OCI-LY7 (cell line): ENCODE data around the gene COX4I1. TPM values are rescaled to one million over a fixed set of nuclear protein-coding genes. Genes with fewer than 3 reads are reported as not detected.
"Not testable (repeated sequence)": the region's sequence is repeated elsewhere in the genome, so short reads cannot be mapped to it uniquely, and the experiment has no call there.

Experiments
- BruUV-seq: library from RNA; stranded (reverse); fragments of 400-500 nt; replicated peaks from 2 replicates; lab custom pipeline; 2021; lab: Mats Ljungman, UMichigan
- CTCF ChIA-PET: fragments of 300-600 bp; sonication (Branson Sonifier 250); formaldehyde crosslinking; loops from one replicate; lab custom pipeline; 2022; ENCODE audit warnings: antibody characterized with exemption; ENCODE audit not compliant: unreplicated experiment; lab: Charles Lee
- POLR2A ChIA-PET: fragments of 300-600 bp; sonication (Branson Sonifier 250); formaldehyde crosslinking; loops from one replicate; lab custom pipeline; 2022; ENCODE audit warnings: antibody characterized with exemption; lab: Charles Lee
- DNase-seq: peaks from one replicate; pipeline ENCODE4 v3.0.0-alpha.2; 2015; ENCODE audit warnings: low spot score
- H2AFZ ChIP-seq: fragments of 200-600 bp; sonication (generic), shearing (Covaris generic); 2 replicates; pipeline ENCODE4 v1.6.1; 2014; ENCODE audit warnings: mild to moderate bottlenecking, antibody characterized with exemption, low read length, moderate library complexity
- H3K27ac ChIP-seq: fragments of 200-600 bp; sonication (generic); 2 replicates; pipeline ENCODE4 v1.5.1; 2014; ENCODE audit warnings: mixed run types, low read depth, mild to moderate bottlenecking, moderate library complexity, low read length, inconsistent platforms; ENCODE audit not compliant: poor library complexity, severe bottlenecking
- H3K36me3 ChIP-seq: fragments of 200-600 bp; sonication (generic); 2 replicates; pipeline ENCODE4 v1.6.1; 2014; ENCODE audit warnings: mild to moderate bottlenecking, antibody characterized with exemption, low read length, moderate library complexity, mixed read lengths; ENCODE audit not compliant: insufficient read depth
- H3K4me1 ChIP-seq: fragments of 200-600 bp; sonication (generic); 2 replicates; pipeline ENCODE4 v1.5.1; 2014; ENCODE audit warnings: mild to moderate bottlenecking, low read length; ENCODE audit not compliant: insufficient read depth, poor library complexity, severe bottlenecking
- H3K4me2 ChIP-seq: fragments of 200-600 bp; sonication (generic); 2 replicates; pipeline ENCODE4 v1.6.1; 2014; ENCODE audit warnings: mild to moderate bottlenecking, low read length
- H3K4me3 ChIP-seq: fragments of 200-600 bp; sonication (generic); 2 replicates; pipeline ENCODE4 v1.5.1; 2014; ENCODE audit warnings: mild to moderate bottlenecking, low read depth, low read length; ENCODE audit not compliant: poor library complexity, severe bottlenecking
- H3K79me2 ChIP-seq: fragments of 200-600 bp; sonication (generic); 2 replicates; pipeline ENCODE4 v1.6.1; 2016; ENCODE audit warnings: low read depth, mild to moderate bottlenecking, low read length, moderate library complexity, mixed read lengths; ENCODE audit not compliant: insufficient read depth
- H3K9me2 ChIP-seq: fragments of 200-600 bp; sonication (generic); 2 replicates; pipeline ENCODE4 v1.6.1; 2016; ENCODE audit warnings: mild to moderate bottlenecking, low read length, mixed read lengths; ENCODE audit not compliant: insufficient read depth
- H3K9me3 ChIP-seq: fragments of 200-600 bp; sonication (generic); 2 replicates; pipeline ENCODE4 v1.6.1; 2014; ENCODE audit warnings: mild to moderate bottlenecking, mixed run types, low read length, mixed read lengths
- H4K20me1 ChIP-seq: fragments of 200-600 bp; sonication (generic); 2 replicates; pipeline ENCODE4 v1.6.1; 2014; ENCODE audit warnings: mild to moderate bottlenecking, antibody characterized with exemption, low read length, moderate library complexity, mixed read lengths; ENCODE audit not compliant: insufficient read depth
- CTCF ChIP-seq: fragments of 200-600 bp; sonication (generic); conservative IDR thresholded peaks from 2 replicates; pipeline ENCODE4 v1.5.1; 2014; ENCODE audit warnings: mild to moderate bottlenecking, antibody characterized with exemption, low read length, moderate library complexity, mixed read lengths
- EZH2phosphoT487 ChIP-seq: fragments of 200-600 bp; sonication (generic); IDR thresholded peaks from 2 replicates; pipeline ENCODE4 v1.6.1; 2018; ENCODE audit warnings: low read depth, borderline replicate concordance, mild to moderate bottlenecking, mixed run types, antibody characterized with exemption, low read length, moderate library complexity, mixed read lengths
- intact Hi-C: fragments of 100-400 bp; cut with micrococcal nuclease; formaldehyde crosslinking; loops from one replicate; pipeline ENCODE4 v1.10.0; 2022; ENCODE audit not compliant: unreplicated experiment
- total RNA-seq, 2 experiments: library from RNA; depleted of rRNA in 1 of 2; stranded (reverse); fragments of >200 nt in 1 of 2; shearing (Covaris generic) in 1 of 2; gene quantifications; 2 replicates each; pipeline ENCODE4 v1.2.3, GENCODE V29; 2014 to 2022

The COX4I1 gene
- total RNA-seq, 2 experiments from 2014 or later, result 542 to 569 TPM

- no peak for TF ChIP-seq EZH2phosphoT487
- TF ChIP-seq CTCF, result no peak
These were observed 37.4 kb downstream of the COX4I1 start for GRCh38 chr16:85836706-85837582.

GRCh38 chr16:85837654-85838053 lies 38.2 kb downstream of the COX4I1 start:
- H3K9me3 ChIP-seq, DNase-seq, BruUV-seq, H3K36me3 ChIP-seq, H3K4me1 ChIP-seq, H3K4me3 ChIP-seq, H3K9me2 ChIP-seq, CTCF ChIA-PET, H4K20me1 ChIP-seq, intact Hi-C loops, H3K27ac ChIP-seq, H3K79me2 ChIP-seq, POLR2A ChIA-PET, H2AFZ ChIP-seq, H3K4me2 ChIP-seq: not testable (repeated sequence)

More at GRCh38 chr16:85836706-85837582, 37.4 kb downstream of the COX4I1 start:
- Histone ChIP-seq H3K4me2 (no peak overlapping the region), H2AFZ (no peak overlapping the region), H3K27ac (no peak overlapping the region), H3K9me3 (no peaks in the 10 kb centered on the region), H3K36me3 (no peaks in the 10 kb centered on the region), H3K4me1 (peaks cover 12% of the 10 kb centered on the region), H3K9me2 (no peaks in the 10 kb centered on the region), H3K4me3 (no peak overlapping the region), H4K20me1 (no peaks in the 10 kb centered on the region), H3K79me2 (no peaks in the 10 kb centered on the region)
- BruUV-seq, result no TSS peak
- POLR2A ChIA-PET, result no interaction called here
- CTCF ChIA-PET, result no interaction called here
- DNase-seq, result no peak
- intact Hi-C loops, result no loop called here

- intact Hi-C loops, result no loop called here
- no peak for DNase-seq
- Histone ChIP-seq H3K36me3 (no peaks in the 10 kb centered on the region), H3K4me2 (no peak overlapping the region), H3K4me1 (no peaks in the 10 kb centered on the region), H3K27ac (no peak overlapping the region), H3K9me3 (no peaks in the 10 kb centered on the region), H2AFZ (no peak overlapping the region), H3K9me2 (no peaks in the 10 kb centered on the region), H3K79me2 (no peaks in the 10 kb centered on the region), H4K20me1 (no peaks in the 10 kb centered on the region), H3K4me3 (no peak overlapping the region)
- BruUV-seq, result no TSS peak
- ChIA-PET CTCF (no interaction called here), POLR2A (no interaction called here)
- TF ChIP-seq CTCF, result no peak
- TF ChIP-seq EZH2phosphoT487, result no peak
These were observed 38.9 kb downstream of the COX4I1 start for GRCh38 chr16:85838381-85838780.
